ENCODE results near the gene MYO5A. TPM values are rescaled to one million over a fixed set of nuclear protein-coding genes. Genes with fewer than 3 reads are reported as not detected.
"Not testable (repeated sequence)": the region's sequence is repeated elsewhere in the genome, so short reads cannot be mapped to it uniquely, and the experiment has no call there.

Gene MYO5A
- total and polyA plus RNA-seq, 2 donors (not counting 3 experiments of a cell fraction or from before 2014, with no cell fraction given), result 31.9 to 91.9 TPM

- H3K27me3 ChIP-seq (ENCODE audit: control insufficient read depth in 2 of 2, insufficient read depth in 2 of 2, low read length in 2 of 2), result no peaks in the 10 kb centered on the region
- no peak for FAIRE-seq
- no peaks in the 10 kb centered on the region for H3K4me1 ChIP-seq (ENCODE audit: control insufficient read depth, extremely low read depth, insufficient read depth, low read length)
- no peak overlapping the region for H2AFZ ChIP-seq (ENCODE audit: low read depth, low read length)
- no peaks in the 10 kb centered on the region for H3K9me3 ChIP-seq (replicated peaks; ENCODE audit: control insufficient read depth, insufficient read depth, low read length)
- no peak overlapping the region for H3K4me2 ChIP-seq (ENCODE audit: insufficient read depth, low read length)
- no peaks in the 10 kb centered on the region for H3K9me1 ChIP-seq (replicated peaks; ENCODE audit: control insufficient read depth, extremely low read depth, insufficient read depth, low read length)
- POLR2A ChIA-PET, result no interaction called here
- CTCF ChIA-PET, result no interaction called here
- no peak overlapping the region for H3K9ac ChIP-seq (replicated peaks; ENCODE audit: extremely low read depth, insufficient read depth, low read length)
- no peak for TF ChIP-seq POLR2A (IDR thresholded peaks at IDR 0.05; ENCODE audit: low read depth, low read length)
- no peak for TF ChIP-seq EZH2 (IDR thresholded peaks at IDR 0.05; ENCODE audit: borderline replicate concordance, low read depth, low read length, severe bottlenecking)
- TF ChIP-seq MAX (IDR thresholded peaks at IDR 0.05; ENCODE audit: insufficient read depth, insufficient read length), result no peak
- no peak for TF ChIP-seq MYC (IDR thresholded peaks at IDR 0.05; ENCODE audit: low read depth, low read length)
- TF ChIP-seq JUN (IDR thresholded peaks at IDR 0.05; ENCODE audit: borderline replicate concordance, insufficient read depth, insufficient read length, low read depth), result no peak
- no peak for TF ChIP-seq CTCF (IDR thresholded peaks at IDR 0.05; ENCODE audit: extremely low read depth in 1 of 2, insufficient read depth in 1 of 2, low read depth in 1 of 2, low read length in 2 of 2)
- TF ChIP-seq GATA2 (IDR thresholded peaks at IDR 0.05; ENCODE audit: insufficient read depth, insufficient read length, low read depth, low read length), result no peak
- TF ChIP-seq POLR2AphosphoS5 (IDR thresholded peaks at IDR 0.05; ENCODE audit: insufficient read depth, low read depth, low read length), result no peak
- no peak for TF ChIP-seq FOS (IDR thresholded peaks at IDR 0.05; ENCODE audit: borderline replicate concordance, insufficient read depth, low read length)
- dilution Hi-C loops (cut with MboI; ENCODE audit: extremely low pct_ligation_motif_present, low sequenced_read_pairs) (no loop called here), intact Hi-C loops (cut with micrococcal nuclease) (no loop called here)
- DNase-seq (ENCODE audit: low read depth, low spot score), result no peak
- H3K79me2 ChIP-seq (ENCODE audit: control insufficient read depth, insufficient read depth, low read length), result peaks cover 66% of the 10 kb centered on the region
- H4K20me1 ChIP-seq (replicated peaks; ENCODE audit: control insufficient read depth, extremely low read depth, insufficient read depth, low read length), result no peaks in the 10 kb centered on the region
- no peak overlapping the region for H3K27ac ChIP-seq (ENCODE audit: insufficient read depth, low read depth, low read length)
- no peak overlapping the region for H3K4me3 ChIP-seq (replicated peaks in 1 of 3; ENCODE audit: insufficient read depth in 1 of 3, low read depth in 1 of 3, low read length in 3 of 3)
- H3K36me3 ChIP-seq (ENCODE audit: control insufficient read depth in 2 of 2, extremely low read depth in 1 of 2, insufficient read depth in 2 of 2, low read length in 2 of 2), result peaks cover 0 to 3% of the 10 kb centered on the region in 2 experiments
- BruUV-seq (replicated peaks), result no TSS peak
These were observed 83.1 kb downstream of the MYO5A start for GRCh38 chr15:52445553-52445952.

GRCh38 chr15:52443205-52443604 is 85.5 kb downstream of the MYO5A start:
- BruUV-seq (replicated peaks); FAIRE-seq; dilution Hi-C loops (cut with MboI; ENCODE audit: extremely low pct_ligation_motif_present, low sequenced_read_pairs): not testable (repeated sequence)

More at GRCh38 chr15:52443205-52443604, 85.5 kb downstream of the MYO5A start:
- H3K9me1 ChIP-seq (replicated peaks; ENCODE audit: control insufficient read depth, extremely low read depth, insufficient read depth, low read length); H3K4me1 ChIP-seq (ENCODE audit: control insufficient read depth, extremely low read depth, insufficient read depth, low read length); intact Hi-C loops (cut with micrococcal nuclease); H3K4me3 ChIP-seq (replicated peaks in 1 of 3; ENCODE audit: insufficient read depth in 1 of 3, low read depth in 1 of 3, low read length in 3 of 3); H3K27ac ChIP-seq (ENCODE audit: insufficient read depth, low read depth, low read length); DNase-seq (ENCODE audit: low read depth, low spot score); H3K9me3 ChIP-seq (replicated peaks; ENCODE audit: control insufficient read depth, insufficient read depth, low read length); POLR2A ChIA-PET; H2AFZ ChIP-seq (ENCODE audit: low read depth, low read length); H4K20me1 ChIP-seq (replicated peaks; ENCODE audit: control insufficient read depth, extremely low read depth, insufficient read depth, low read length); H3K36me3 ChIP-seq (ENCODE audit: control insufficient read depth in 2 of 2, extremely low read depth in 1 of 2, insufficient read depth in 2 of 2, low read length in 2 of 2); H3K4me2 ChIP-seq (ENCODE audit: insufficient read depth, low read length); H3K9ac ChIP-seq (replicated peaks; ENCODE audit: extremely low read depth, insufficient read depth, low read length); H3K27me3 ChIP-seq (ENCODE audit: control insufficient read depth in 2 of 2, insufficient read depth in 2 of 2, low read length in 2 of 2): not testable (repeated sequence)
- peaks cover 67% of the 10 kb centered on the region for H3K79me2 ChIP-seq (ENCODE audit: control insufficient read depth, insufficient read depth, low read length)
- CTCF ChIA-PET, result interaction anchor here (0.7 to 1.7 kb wide), 4 partner anchors 10 to 292 kb away, joined by 3 to 8 read pairs (median 4); no protein-coding TSS in a partner anchor

Measured in endothelial cell of umbilical vein (primary cell).